ENCODE measurements around the gene CALML3.

DNA sequence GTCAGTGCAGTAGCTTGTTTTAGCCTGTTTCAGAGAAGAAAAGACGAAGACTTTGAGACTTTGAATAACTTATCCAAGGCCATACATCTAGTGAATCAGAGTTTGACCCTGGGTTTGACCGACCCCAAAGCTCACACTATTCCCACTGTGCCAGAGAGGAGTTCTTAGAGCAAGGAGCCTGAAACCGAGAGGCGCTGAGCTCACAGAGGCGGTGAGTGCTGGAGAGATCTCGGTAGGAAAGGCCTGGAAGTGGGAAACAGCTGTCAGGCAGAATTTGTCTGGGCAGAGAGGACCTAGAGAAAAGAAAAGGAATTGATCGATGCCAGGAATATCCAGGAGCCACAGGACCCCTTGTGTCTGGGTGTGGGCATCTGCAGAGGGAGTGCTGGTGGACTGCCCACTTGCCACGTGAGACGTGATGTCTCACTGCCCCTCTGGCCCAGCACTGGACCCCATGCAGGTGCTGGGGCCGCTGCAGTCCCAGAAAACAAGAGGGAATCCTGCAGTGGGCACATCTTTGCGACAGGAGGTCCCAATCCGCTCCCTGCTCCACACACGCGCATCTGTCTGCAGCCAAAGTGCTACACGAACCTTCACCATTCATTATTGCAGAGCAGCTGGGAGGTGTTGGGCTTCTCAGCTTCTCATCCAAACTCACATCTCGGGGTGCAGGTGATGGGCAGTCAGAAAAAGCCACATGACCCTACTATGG is 6.2 kb downstream of the CALML3 start:
- TF ChIP-seq, protein P1, sequence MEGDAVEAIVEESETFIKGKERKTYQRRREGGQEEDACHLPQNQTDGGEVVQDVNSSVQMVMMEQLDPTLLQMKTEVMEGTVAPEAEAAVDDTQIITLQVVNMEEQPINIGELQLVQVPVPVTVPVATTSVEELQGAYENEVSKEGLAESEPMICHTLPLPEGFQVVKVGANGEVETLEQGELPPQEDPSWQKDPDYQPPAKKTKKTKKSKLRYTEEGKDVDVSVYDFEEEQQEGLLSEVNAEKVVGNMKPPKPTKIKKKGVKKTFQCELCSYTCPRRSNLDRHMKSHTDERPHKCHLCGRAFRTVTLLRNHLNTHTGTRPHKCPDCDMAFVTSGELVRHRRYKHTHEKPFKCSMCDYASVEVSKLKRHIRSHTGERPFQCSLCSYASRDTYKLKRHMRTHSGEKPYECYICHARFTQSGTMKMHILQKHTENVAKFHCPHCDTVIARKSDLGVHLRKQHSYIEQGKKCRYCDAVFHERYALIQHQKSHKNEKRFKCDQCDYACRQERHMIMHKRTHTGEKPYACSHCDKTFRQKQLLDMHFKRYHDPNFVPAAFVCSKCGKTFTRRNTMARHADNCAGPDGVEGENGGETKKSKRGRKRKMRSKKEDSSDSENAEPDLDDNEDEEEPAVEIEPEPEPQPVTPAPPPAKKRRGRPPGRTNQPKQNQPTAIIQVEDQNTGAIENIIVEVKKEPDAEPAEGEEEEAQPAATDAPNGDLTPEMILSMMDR (IDR thresholded peaks at IDR 0.05): no peak
- no peak for TF ChIP-seq POLR2A (IDR thresholded peaks at IDR 0.05)

Measured in uterus (tissue), 2 donors.